T-helper 17 cell (primary cell): ENCODE results near the gene AKAP13. TPM values are rescaled to one million over a fixed set of nuclear protein-coding genes. Genes with fewer than 3 reads are reported as not detected.

Source experiments
- ATAC-seq: fragments of 150-1000 bp; cut with Tn5 transposase; 2 replicates; pipeline ENCODE4 v1.10.0; 2021; ENCODE audit warnings: mild to moderate bottlenecking, moderate library complexity
- DNase-seq, 3 donors: peaks; one replicate each; pipeline versions ENCODE4 v3.0.0 to v3.0.0-alpha.2; 2020 to 2021
- H3K9me3 ChIP-seq: one replicate; pipeline ENCODE4 v1.7.0; 2013; ENCODE audit warnings: low read length, mild to moderate bottlenecking; ENCODE audit not compliant: control insufficient read depth, poor library complexity, severe bottlenecking
- H3K27ac Mint-ChIP-seq: one replicate; pipeline ENCODE4 v1.8.0; 2022; ENCODE audit warnings: mild to moderate bottlenecking, moderate library complexity, mixed read lengths
- H3K27me3 Mint-ChIP-seq: one replicate; pipeline ENCODE4 v1.8.0; 2022; ENCODE audit warnings: mixed read lengths
- H3K36me3 Mint-ChIP-seq: one replicate; pipeline ENCODE4 v1.8.0; 2022; ENCODE audit warnings: low read depth, mixed read lengths
- H3K4me1 Mint-ChIP-seq: one replicate; pipeline ENCODE4 v1.8.0; 2022; ENCODE audit warnings: mild to moderate bottlenecking, mixed read lengths
- H3K4me3 Mint-ChIP-seq: one replicate; pipeline ENCODE4 v1.8.0; 2022; ENCODE audit warnings: mild to moderate bottlenecking, moderate library complexity, mixed read lengths
- total RNA-seq, 4 donors: library from RNA in 2 of 4; stranded (reverse) in 2 of 4; gene quantifications; one replicate each; pipeline ENCODE4 v1.2.3 and lab custom pipeline; 2022 to 2026

The AKAP13 gene
- total RNA-seq, 2 donors from 2014 or later, result 426 to 437 TPM

DNA sequence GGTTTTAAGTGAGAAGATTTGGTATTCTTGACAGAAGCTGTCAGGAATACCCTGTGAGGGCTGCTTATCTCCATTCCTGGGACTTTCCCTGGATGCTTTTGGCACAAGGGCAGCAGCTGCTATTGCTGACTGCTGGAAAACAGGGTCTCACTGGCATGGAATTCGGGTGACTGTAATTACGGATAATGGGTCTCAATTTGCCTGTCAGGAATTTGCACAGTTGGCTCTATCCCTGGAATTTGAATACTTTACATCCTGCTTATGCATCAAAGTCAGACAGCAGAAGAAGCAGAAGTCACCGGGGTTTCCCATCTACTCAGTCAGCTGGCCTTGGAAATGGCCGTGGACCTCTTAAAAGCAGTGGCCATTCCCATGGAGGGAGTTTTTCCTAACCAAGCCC, 25.9 kb upstream of the AKAP13 start:
- no peak for ATAC-seq
- Mint-ChIP-seq H3K4me1 (peaks cover 11% of the 10 kb centered on the region), H3K36me3 (peaks cover 2% of the 10 kb centered on the region), H3K27ac (no peak overlapping the region), H3K4me3 (no peak overlapping the region), H3K27me3 (no peaks in the 10 kb centered on the region)
- no peak for DNase-seq
- H3K9me3 ChIP-seq, result no peaks in the 10 kb centered on the region

DNA sequence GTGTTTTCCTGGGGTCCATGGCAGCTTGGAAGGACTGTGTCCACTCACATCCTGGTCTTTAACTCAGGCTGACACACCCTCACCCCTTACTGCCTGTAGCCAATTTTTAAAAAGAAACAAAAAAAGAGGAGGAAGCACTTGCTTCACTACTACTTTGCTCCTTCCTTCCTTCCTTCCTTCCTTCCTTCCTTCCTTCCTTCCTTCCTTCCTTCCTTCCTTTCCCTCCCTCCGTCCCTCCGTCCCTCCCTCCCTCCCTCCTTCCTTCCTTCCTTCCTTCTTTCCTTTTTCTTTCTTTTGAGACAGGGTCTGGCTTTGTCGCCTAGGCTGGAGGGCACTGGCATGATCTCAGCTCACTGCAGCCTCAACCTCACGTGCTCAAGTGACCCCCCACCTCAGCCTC, 25.5 kb upstream of the AKAP13 start:
- H3K36me3 Mint-ChIP-seq, result peaks cover 2% of the 10 kb centered on the region
- no peak for DNase-seq
- peak overlapping the region; percentile 45 for H3K4me3 Mint-ChIP-seq
- no peak for ATAC-seq
- H3K4me1 Mint-ChIP-seq, result peaks cover 11% of the 10 kb centered on the region
- no peaks in the 10 kb centered on the region for H3K9me3 ChIP-seq
- H3K27me3 Mint-ChIP-seq, result no peaks in the 10 kb centered on the region
- no peak overlapping the region for H3K27ac Mint-ChIP-seq

DNA sequence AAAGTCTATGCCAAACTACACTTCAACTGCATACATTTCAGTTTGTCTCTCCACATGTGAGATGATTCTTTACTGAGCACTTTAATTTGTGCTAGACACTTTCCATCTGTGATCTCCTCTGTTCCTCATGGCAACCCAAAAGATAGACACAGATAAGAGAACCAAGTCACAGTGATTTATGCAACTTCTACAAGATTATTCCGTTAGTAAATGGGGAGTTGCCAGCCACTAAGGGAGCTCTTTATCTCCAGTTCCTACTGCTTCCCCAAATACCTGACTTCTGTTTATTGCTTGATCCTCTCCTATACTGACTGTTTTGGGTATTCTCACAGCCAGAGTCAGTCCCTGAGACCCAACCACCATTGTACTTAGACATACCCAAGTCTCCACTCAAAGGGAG, 24.1 kb upstream of the AKAP13 start:
- no peak overlapping the region for H3K4me3 Mint-ChIP-seq
- H3K27me3 Mint-ChIP-seq, result no peaks in the 10 kb centered on the region
- ATAC-seq, result no peak
- no peak for DNase-seq
- peaks cover 11% of the 10 kb centered on the region for H3K4me1 Mint-ChIP-seq
- H3K9me3 ChIP-seq, result no peaks in the 10 kb centered on the region
- H3K27ac Mint-ChIP-seq, result no peak overlapping the region
- peaks cover 2% of the 10 kb centered on the region for H3K36me3 Mint-ChIP-seq

DNA sequence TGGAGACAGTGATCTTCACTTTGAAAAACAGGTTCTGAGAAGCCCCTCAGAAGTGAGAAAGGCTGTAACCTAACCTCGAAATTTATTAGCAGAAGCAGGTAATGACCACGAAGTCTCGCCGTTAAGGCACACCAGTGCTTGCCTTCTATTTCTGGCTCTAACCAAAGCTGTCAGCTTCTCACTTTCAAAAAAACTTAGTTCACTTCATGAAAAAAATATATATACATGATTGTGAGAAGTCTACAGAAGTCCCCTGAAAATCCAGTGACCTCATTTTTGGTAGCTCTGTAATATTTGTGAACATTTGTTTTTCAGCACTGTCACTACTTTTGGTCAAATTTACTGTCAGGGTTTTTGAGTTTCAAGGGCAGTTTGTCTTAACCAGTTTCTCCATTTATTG, 19.1 kb upstream of the AKAP13 start:
- DNase-seq (no peak), ATAC-seq (no peak)
- H3K4me1 Mint-ChIP-seq, result peaks cover 14% of the 10 kb centered on the region
- H3K4me3 Mint-ChIP-seq, result no peak overlapping the region
- H3K27ac Mint-ChIP-seq, result no peak overlapping the region
- no peaks in the 10 kb centered on the region for H3K27me3 Mint-ChIP-seq
- no peaks in the 10 kb centered on the region for H3K9me3 ChIP-seq
- no peaks in the 10 kb centered on the region for H3K36me3 Mint-ChIP-seq

DNA sequence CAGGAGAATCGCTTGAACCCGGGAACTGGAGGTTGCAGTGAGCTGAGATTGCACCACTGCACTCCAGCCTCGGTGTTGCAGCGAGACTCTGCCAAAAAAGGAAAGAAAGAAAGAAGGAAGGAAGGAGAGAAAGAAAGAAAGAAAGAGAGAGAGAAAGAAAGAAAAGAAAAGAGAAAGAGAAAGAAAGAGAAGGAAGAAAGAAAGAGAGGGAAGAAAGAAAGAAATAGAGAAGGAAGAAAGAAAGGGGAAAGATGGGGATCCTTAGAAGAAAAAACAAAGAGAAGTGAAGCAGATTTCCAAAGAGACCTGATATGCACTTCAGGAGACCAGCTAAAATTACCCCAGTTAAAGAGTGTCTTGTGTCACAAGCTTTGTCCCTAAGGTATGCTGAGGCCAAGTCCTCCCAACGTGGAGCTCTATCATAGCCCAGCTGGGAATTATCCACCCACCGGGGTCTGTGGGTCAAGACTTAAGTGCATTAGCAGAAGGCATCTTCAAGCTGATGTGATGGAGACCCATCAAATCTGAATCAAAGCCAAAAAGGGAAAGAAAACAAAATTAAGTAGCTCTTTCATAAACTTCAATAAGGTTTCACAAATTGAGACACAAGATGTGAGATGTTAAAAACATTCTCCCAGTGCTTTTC, 17.8 kb upstream of the AKAP13 start:
- Mint-ChIP-seq H3K36me3 (no peaks in the 10 kb centered on the region), H3K27me3 (no peaks in the 10 kb centered on the region), H3K4me1 (peaks cover 17% of the 10 kb centered on the region), H3K4me3 (no peak overlapping the region), H3K27ac (no peak overlapping the region)
- ATAC-seq (no peak), DNase-seq (no peak)
- no peaks in the 10 kb centered on the region for H3K9me3 ChIP-seq

DNA sequence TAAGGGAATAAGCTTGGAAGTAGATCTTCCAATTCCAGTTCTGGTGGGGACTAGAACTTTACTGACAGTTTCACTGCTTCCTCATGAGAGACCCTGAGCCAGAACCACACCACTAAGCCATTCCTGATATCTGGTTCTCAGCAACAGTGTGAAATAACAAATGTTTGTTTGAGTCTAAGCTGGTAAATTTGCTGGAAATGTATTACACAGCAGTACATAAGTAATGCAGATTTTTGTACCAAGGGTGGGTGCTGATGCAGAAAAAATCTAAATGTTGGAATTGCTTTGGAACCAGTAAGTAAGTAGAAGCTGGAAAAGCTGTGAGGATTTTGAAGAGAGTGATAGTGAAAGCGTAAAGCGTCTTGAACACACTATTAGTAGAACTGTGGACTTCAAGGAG, 14.4 kb upstream of the AKAP13 start:
- H3K4me1 Mint-ChIP-seq, result peaks cover 28% of the 10 kb centered on the region
- H3K36me3 Mint-ChIP-seq, result no peaks in the 10 kb centered on the region
- no peak overlapping the region for H3K4me3 Mint-ChIP-seq
- no peak overlapping the region for H3K27ac Mint-ChIP-seq
- ATAC-seq (no peak), DNase-seq (no peak)
- H3K27me3 Mint-ChIP-seq, result no peaks in the 10 kb centered on the region
- H3K9me3 ChIP-seq, result no peaks in the 10 kb centered on the region

DNA sequence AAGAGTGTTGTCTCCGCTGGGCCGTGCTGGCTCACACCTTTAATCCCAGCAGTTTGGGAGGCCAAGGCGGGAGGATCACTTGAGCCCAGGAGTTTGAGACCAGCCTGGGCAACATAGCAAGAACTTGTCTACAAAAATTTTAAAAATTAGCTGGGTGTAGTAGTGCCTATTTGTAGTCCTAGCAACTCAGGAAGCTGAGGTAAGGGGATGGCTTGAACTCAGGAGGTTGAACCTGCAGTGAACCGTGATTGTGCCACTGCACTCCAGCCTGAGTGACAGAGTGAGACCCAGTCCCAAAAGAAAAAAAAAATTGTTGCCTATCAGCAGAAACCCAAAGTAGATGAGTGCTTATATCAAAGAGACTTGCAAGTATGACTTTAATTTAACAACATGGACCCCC, 12.7 kb upstream of the AKAP13 start:
- DNase-seq (no peak), ATAC-seq (peak; percentile 67)
- Mint-ChIP-seq H3K36me3 (no peaks in the 10 kb centered on the region), H3K27me3 (no peaks in the 10 kb centered on the region), H3K27ac (peak overlapping the region; percentile 11), H3K4me3 (no peak overlapping the region), H3K4me1 (peaks cover 25% of the 10 kb centered on the region)
- no peaks in the 10 kb centered on the region for H3K9me3 ChIP-seq

DNA sequence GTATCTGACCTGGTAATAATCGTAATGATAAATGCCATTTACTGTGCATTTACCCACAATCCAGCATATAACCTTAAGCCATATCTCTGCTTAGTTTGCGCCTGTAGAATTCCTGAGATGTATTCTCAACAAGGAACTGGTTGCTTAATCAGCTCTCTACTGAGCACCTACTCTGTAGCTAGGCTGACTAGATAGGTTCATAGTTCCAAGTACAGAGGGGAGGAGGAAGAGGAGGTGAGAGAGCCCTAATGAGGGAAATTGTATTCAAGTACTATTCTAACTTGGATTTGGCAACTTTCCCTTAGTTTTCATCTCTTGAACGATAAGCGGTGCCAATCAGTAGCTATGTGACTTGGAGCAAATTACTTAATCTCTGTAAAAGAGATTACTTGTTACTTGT, 5.6 kb upstream of the AKAP13 start:
- peaks cover 30% of the 10 kb centered on the region for H3K4me1 Mint-ChIP-seq
- no peaks in the 10 kb centered on the region for H3K9me3 ChIP-seq
- H3K27me3 Mint-ChIP-seq, result peaks cover 7% of the 10 kb centered on the region
- peaks cover 5% of the 10 kb centered on the region for H3K36me3 Mint-ChIP-seq
- no peak overlapping the region for H3K4me3 Mint-ChIP-seq
- no peak overlapping the region for H3K27ac Mint-ChIP-seq
- ATAC-seq, result no peak
- no peak for DNase-seq

DNA sequence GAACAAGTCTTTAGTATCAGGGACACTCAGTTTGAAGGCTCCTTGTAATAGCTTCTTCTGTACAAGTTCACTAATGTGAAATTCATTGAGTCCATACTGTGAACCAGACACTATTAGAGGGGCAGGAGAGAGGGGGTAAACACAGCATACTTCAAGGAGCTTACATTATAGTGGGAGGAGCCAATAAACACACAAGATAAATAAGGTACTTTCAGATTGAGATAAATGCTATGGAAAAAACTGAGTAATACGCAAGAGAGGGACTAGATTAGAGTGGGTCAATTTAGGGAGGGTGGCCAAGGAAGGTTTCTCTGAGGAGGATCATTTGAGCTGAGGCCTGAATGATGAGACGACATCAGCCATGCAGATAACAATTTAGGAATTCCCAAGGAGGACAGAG, 3.1 kb upstream of the AKAP13 start:
- no peaks in the 10 kb centered on the region for H3K9me3 ChIP-seq
- ATAC-seq (no peak), DNase-seq (no peak)
- peaks cover 38% of the 10 kb centered on the region for H3K4me1 Mint-ChIP-seq
- peaks cover 7% of the 10 kb centered on the region for H3K27me3 Mint-ChIP-seq
- peak overlapping the region; percentile 72 for H3K27ac Mint-ChIP-seq
- peaks cover 5% of the 10 kb centered on the region for H3K36me3 Mint-ChIP-seq
- H3K4me3 Mint-ChIP-seq, result peak overlapping the region; percentile 47

DNA sequence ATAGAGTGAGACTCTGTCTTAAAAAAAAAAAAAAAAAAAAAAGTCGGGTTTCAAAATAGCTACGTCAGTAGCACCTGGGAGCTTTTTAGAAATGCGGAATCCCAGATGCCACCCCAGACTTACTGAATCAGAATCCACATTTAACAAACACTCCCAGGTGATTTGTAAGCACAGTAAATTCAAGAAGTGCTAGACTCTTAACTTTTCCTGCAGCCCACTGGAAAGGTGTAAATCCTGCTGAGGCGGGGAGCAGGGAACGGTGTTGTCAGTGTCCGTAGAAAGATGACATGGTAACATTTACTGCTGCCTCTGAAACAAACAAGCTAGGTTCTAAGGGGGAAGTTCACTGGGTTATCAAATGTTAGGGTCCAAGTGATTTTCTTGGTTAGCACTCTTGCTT, 2.4 kb upstream of the AKAP13 start:
- no peak for DNase-seq
- H3K27ac Mint-ChIP-seq, result peak overlapping the region; percentile 98
- no peak overlapping the region for H3K4me3 Mint-ChIP-seq
- peaks cover 5% of the 10 kb centered on the region for H3K36me3 Mint-ChIP-seq
- peaks cover 44% of the 10 kb centered on the region for H3K4me1 Mint-ChIP-seq
- ATAC-seq, result no peak
- no peaks in the 10 kb centered on the region for H3K9me3 ChIP-seq
- peaks cover 7% of the 10 kb centered on the region for H3K27me3 Mint-ChIP-seq

DNA sequence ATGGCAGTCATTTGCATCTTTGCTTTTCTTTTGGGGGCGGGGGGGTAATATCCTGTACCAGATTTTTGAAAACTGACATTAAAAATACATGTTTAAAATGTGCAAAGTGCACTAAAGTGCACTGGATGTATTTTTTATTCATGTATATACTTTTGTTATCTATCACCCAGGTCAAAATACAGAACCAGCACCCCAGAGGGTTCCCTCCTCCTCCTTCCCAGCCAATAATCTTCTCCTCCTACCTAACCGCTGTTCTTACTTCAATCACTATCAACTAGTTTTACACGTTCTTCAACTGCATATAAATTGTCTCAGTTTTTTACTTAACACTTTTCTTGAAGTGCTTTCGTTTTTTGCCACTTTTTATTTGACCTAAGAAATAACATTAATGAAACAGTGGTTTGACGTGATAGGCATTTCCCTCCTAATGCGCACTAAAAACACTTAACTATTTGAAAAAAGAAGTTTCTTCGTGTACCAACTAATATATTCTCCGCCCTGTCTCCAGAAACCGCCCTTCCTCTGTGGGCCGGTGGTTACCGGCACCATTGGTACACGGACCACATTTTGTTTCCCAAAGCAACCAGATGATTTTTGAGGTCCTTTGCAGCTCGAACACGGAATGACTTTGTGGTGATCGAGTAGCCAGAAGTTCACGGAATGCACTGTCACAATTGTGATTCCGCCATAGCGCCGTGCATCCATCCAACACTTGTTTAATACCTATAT, 836 bp upstream of the AKAP13 start:
- ATAC-seq (peak; percentile 39), DNase-seq (peak; percentile 26 to 60 (median 38))
- Mint-ChIP-seq H3K27ac (peak overlapping the region; percentile 98), H3K4me3 (peak overlapping the region; percentile 93), H3K36me3 (peaks cover 5% of the 10 kb centered on the region), H3K27me3 (no peaks in the 10 kb centered on the region), H3K4me1 (peaks cover 49% of the 10 kb centered on the region)
- no peaks in the 10 kb centered on the region for H3K9me3 ChIP-seq

DNA sequence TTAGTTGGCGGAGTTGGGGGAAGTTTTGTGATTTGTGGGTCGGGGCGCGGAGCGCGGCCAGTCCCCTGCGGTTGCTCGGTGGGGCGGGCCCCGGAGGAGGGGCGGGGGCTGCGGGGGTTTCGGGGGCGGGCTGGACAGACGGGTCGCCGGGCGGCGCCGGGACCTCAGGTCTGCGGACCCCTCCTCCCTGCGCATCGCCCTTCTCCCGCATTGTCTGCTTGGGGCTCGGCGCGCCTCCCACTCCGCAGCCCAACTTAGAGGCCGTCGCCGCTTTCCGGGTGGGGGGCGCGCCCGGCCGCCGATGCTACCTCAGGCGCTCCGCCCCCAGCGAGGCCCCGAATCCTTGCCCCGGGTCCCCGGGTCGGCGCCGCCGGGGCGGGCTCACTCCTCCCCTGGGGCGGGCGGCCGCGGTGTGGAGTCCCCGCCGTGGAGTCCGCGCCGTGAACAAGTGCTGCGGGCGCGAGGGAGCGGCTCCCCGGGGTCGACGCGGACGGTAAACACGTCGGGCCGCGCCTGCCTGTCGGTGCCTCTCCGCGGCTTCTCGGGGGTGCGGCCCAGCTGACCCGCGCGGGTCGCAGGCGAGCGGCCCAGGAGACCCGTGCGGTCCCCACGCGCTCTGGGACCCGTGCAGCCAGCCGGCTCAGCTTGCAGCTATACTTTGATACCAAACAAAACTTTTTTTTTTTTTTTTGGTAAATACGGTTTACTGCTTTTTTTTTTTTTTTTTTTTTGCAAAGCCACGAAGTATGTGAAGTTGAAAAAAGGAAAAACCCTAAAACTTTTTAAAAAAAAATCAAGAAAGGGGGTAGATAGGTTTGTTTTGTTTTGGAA, 624 bp downstream of the AKAP13 start:
- H3K36me3 Mint-ChIP-seq, result no peaks in the 10 kb centered on the region
- peak; percentile 43 for ATAC-seq
- H3K9me3 ChIP-seq, result no peaks in the 10 kb centered on the region
- DNase-seq, result peak; percentile 52 to 68 (median 66)
- H3K4me1 Mint-ChIP-seq, result peaks cover 53% of the 10 kb centered on the region
- H3K27ac Mint-ChIP-seq, result peak overlapping the region; percentile 98
- H3K27me3 Mint-ChIP-seq, result no peaks in the 10 kb centered on the region
- H3K4me3 Mint-ChIP-seq, result peak overlapping the region; percentile 93
